Fibroblast of villous mesenchyme (primary cell): ENCODE measurements around the gene E2F3. TPM values are rescaled to one million over a fixed set of nuclear protein-coding genes. Genes with fewer than 3 reads are reported as not detected.

ENCODE experiments used
- DNase-seq: peaks from one replicate; pipeline ENCODE4 v3.0.0-alpha.2; 2010; ENCODE audit warnings: low read depth
- H3K4me3 ChIP-seq: 2 replicates; pipeline ENCODE4 v1.5.1; 2011; ENCODE audit warnings: low read depth, mild to moderate bottlenecking, low read length
- CTCF ChIP-seq: IDR thresholded peaks from 2 replicates; pipeline ENCODE4 v1.5.1; 2012; ENCODE audit warnings: low read depth, mild to moderate bottlenecking, low read length; ENCODE audit not compliant: insufficient read depth
- total RNA-seq: library from RNA; depleted of rRNA; stranded (reverse); fragments of >200 nt; gene quantifications from 2 replicates; pipeline ENCODE4 v1.2.3, GENCODE V29; 2012

The E2F3 gene
- total RNA-seq, 1 donor = 13.0 TPM

- TF ChIP-seq CTCF = no peak
Measured at GRCh38 chr6:20408851-20409250, 7.2 kb downstream of the E2F3 start.

GRCh38 chr6:20409427-20409971 is 7.8 kb downstream of the E2F3 start:
- peak; percentile 17 for DNase-seq
- H3K4me3 ChIP-seq = no peak overlapping the region
- no peak for TF ChIP-seq CTCF

More at GRCh38 chr6:20408851-20409250, 7.2 kb downstream of the E2F3 start:
- DNase-seq = no peak
- no peak overlapping the region for H3K4me3 ChIP-seq

- no peak overlapping the region for H3K4me3 ChIP-seq
- DNase-seq = no peak
- TF ChIP-seq CTCF = no peak
Measured at GRCh38 chr6:20411544-20411943, 9.9 kb downstream of the E2F3 start.

GRCh38 chr6:20411953-20412681 is 10.4 kb downstream of the E2F3 start:
- no peak for DNase-seq
- TF ChIP-seq CTCF = no peak
- H3K4me3 ChIP-seq = no peak overlapping the region

GRCh38 chr6:20412682-20413073 is 11.0 kb downstream of the E2F3 start:
- no peak for TF ChIP-seq CTCF
- DNase-seq = no peak

GRCh38 chr6:20413826-20414225 is 12.1 kb downstream of the E2F3 start:
- DNase-seq = no peak
- H3K4me3 ChIP-seq = no peak overlapping the region
- TF ChIP-seq CTCF = no peak

More at GRCh38 chr6:20412682-20413073, 11.0 kb downstream of the E2F3 start:
- H3K4me3 ChIP-seq = no peak overlapping the region
